Measurements from ENCODE around the gene GSG1L. TPM values are rescaled to one million over a fixed set of nuclear protein-coding genes. Genes with fewer than 3 reads are reported as not detected.

Gene GSG1L
- total RNA-seq, 1 donor from 2014 or later, result 1.4 TPM

- no peaks in the 10 kb centered on the region for H3K9me3 Mint-ChIP-seq
- DNase-seq (ENCODE audit: extremely low spot score, unreplicated experiment), result no peak
- no peaks in the 10 kb centered on the region for H3K36me3 Mint-ChIP-seq
- H3K4me3 Mint-ChIP-seq, result no peak overlapping the region
- H3K27me3 Mint-ChIP-seq, result peaks cover 21% of the 10 kb centered on the region
- peaks cover 6% of the 10 kb centered on the region for H3K4me1 Mint-ChIP-seq (ENCODE audit: unreplicated experiment)
- TF ChIP-seq CTCF (conservative IDR thresholded peaks at IDR 0.05), result no peak
- no peak overlapping the region for H3K27ac Mint-ChIP-seq
Observed at GRCh38 chr16:28039493-28039892, 24.0 kb downstream of the GSG1L start.

GRCh38 chr16:28038409-28038808 is 25.1 kb downstream of the GSG1L start:
- no peak overlapping the region for H3K27ac Mint-ChIP-seq
- peaks cover 23% of the 10 kb centered on the region for H3K27me3 Mint-ChIP-seq
- H3K4me1 Mint-ChIP-seq (ENCODE audit: unreplicated experiment), result peaks cover 6% of the 10 kb centered on the region
- H3K4me3 Mint-ChIP-seq, result no peak overlapping the region
- no peak for TF ChIP-seq CTCF (conservative IDR thresholded peaks at IDR 0.05)
- DNase-seq (ENCODE audit: extremely low spot score, unreplicated experiment), result no peak
- H3K9me3 Mint-ChIP-seq, result no peaks in the 10 kb centered on the region
- H3K36me3 Mint-ChIP-seq, result no peaks in the 10 kb centered on the region

- H3K4me1 Mint-ChIP-seq (ENCODE audit: unreplicated experiment), result peaks cover 6% of the 10 kb centered on the region
- no peaks in the 10 kb centered on the region for H3K9me3 Mint-ChIP-seq
- DNase-seq (ENCODE audit: extremely low spot score, unreplicated experiment), result no peak
- no peaks in the 10 kb centered on the region for H3K36me3 Mint-ChIP-seq
- peaks cover 18% of the 10 kb centered on the region for H3K27me3 Mint-ChIP-seq
- H3K4me3 Mint-ChIP-seq, result no peak overlapping the region
- H3K27ac Mint-ChIP-seq, result no peak overlapping the region
- no peak for TF ChIP-seq CTCF (conservative IDR thresholded peaks at IDR 0.05)
Observed at GRCh38 chr16:28035866-28036393, 27.6 kb downstream of the GSG1L start.

GRCh38 chr16:28033870-28034269 is 29.6 kb downstream of the GSG1L start:
- no peak for DNase-seq (ENCODE audit: extremely low spot score, unreplicated experiment)
- Mint-ChIP-seq H3K9me3 (no peaks in the 10 kb centered on the region), H3K4me1 (ENCODE audit: unreplicated experiment) (peaks cover 6% of the 10 kb centered on the region), H3K27me3 (peaks cover 29% of the 10 kb centered on the region), H3K27ac (no peak overlapping the region), H3K4me3 (no peak overlapping the region), H3K36me3 (no peaks in the 10 kb centered on the region)
- TF ChIP-seq CTCF (conservative IDR thresholded peaks at IDR 0.05), result no peak

- Mint-ChIP-seq H3K36me3 (no peaks in the 10 kb centered on the region), H3K9me3 (peaks cover 3% of the 10 kb centered on the region), H3K27ac (no peak overlapping the region), H3K4me1 (ENCODE audit: unreplicated experiment) (no peaks in the 10 kb centered on the region), H3K27me3 (peaks cover 19% of the 10 kb centered on the region), H3K4me3 (no peak overlapping the region)
- DNase-seq (ENCODE audit: extremely low spot score, unreplicated experiment), result no peak
- TF ChIP-seq CTCF (conservative IDR thresholded peaks at IDR 0.05), result no peak
Observed at GRCh38 chr16:28029387-28030002, 34.0 kb downstream of the GSG1L start.
